Glutamatergic neuron (in vitro differentiated cells): ENCODE measurements around the gene C1orf174. TPM values are rescaled to one million over a fixed set of nuclear protein-coding genes. Genes with fewer than 3 reads are reported as not detected.
A peak's percentile ranks its signal among the peaks of the same experiment; 100 is the strongest.

Experiments
- DNase-seq: peaks from one replicate; pipeline ENCODE4 v3.0.0; 2022
- H3K27ac Mint-ChIP-seq: one replicate; pipeline ENCODE4 v1.8.0; 2020; ENCODE audit warnings: mild to moderate bottlenecking, mixed read lengths, inconsistent platforms; ENCODE audit not compliant: unreplicated experiment
- H3K27me3 Mint-ChIP-seq: one replicate; pipeline ENCODE4 v1.8.0; 2020; ENCODE audit warnings: mild to moderate bottlenecking, moderate library complexity, mixed read lengths, inconsistent platforms; ENCODE audit not compliant: unreplicated experiment
- H3K36me3 Mint-ChIP-seq: one replicate; pipeline ENCODE4 v1.8.0; 2020; ENCODE audit warnings: mild to moderate bottlenecking, mixed read lengths, inconsistent platforms; ENCODE audit not compliant: unreplicated experiment
- H3K4me1 Mint-ChIP-seq: one replicate; pipeline ENCODE4 v1.8.0; 2020; ENCODE audit warnings: mild to moderate bottlenecking, low read depth, mixed read lengths, inconsistent platforms; ENCODE audit not compliant: unreplicated experiment
- H3K4me3 Mint-ChIP-seq: one replicate; pipeline ENCODE4 v1.8.0; 2020; ENCODE audit warnings: mild to moderate bottlenecking, mixed read lengths, inconsistent platforms; ENCODE audit not compliant: unreplicated experiment
- H3K9me3 Mint-ChIP-seq: one replicate; pipeline ENCODE4 v1.8.0; 2020; ENCODE audit warnings: mild to moderate bottlenecking, moderate library complexity, mixed read lengths, inconsistent platforms; ENCODE audit not compliant: unreplicated experiment
- total RNA-seq: library from RNA; stranded (reverse); fragmentation: NEBNext Ultra II Directional; extraction: Animal tissue kit (Norgen Biotek cat#: 25700); gene quantifications from one replicate; pipeline ENCODE4 v1.2.1, GENCODE V29; 2021; ENCODE audit not compliant: unreplicated experiment
- TF ChIP-seq, protein P1 (sequence below): fragments of 200-600 bp; sonication (generic); IDR thresholded peaks from one replicate; pipeline ENCODE4 v1.5.0; 2021; ENCODE audit not compliant: partially characterized antibody, unreplicated experiment

The C1orf174 gene
- total RNA-seq, 1 donor from 2014 or later = 16.9 TPM

DNA sequence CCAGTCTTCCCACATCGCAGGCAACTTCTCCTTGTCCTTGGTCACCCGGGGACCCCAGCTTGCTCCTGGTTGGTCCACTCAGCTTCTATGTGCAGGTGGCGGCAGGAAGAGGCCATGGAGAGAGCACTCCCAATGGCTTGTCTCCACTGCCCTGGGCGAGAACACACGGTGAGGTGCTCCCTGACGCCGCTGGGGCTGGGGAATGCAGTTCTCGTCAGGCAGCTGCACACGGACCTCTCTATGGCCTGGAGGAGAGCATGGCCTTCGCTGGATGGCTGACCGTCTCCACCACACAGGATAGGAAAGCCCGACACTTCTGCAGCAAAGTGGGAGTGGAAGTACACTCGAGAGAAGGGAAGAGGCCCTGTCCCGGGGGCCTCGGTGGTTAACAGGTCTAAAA, 11.8 kb downstream of the C1orf174 start:
- TF ChIP-seq, protein P1, sequence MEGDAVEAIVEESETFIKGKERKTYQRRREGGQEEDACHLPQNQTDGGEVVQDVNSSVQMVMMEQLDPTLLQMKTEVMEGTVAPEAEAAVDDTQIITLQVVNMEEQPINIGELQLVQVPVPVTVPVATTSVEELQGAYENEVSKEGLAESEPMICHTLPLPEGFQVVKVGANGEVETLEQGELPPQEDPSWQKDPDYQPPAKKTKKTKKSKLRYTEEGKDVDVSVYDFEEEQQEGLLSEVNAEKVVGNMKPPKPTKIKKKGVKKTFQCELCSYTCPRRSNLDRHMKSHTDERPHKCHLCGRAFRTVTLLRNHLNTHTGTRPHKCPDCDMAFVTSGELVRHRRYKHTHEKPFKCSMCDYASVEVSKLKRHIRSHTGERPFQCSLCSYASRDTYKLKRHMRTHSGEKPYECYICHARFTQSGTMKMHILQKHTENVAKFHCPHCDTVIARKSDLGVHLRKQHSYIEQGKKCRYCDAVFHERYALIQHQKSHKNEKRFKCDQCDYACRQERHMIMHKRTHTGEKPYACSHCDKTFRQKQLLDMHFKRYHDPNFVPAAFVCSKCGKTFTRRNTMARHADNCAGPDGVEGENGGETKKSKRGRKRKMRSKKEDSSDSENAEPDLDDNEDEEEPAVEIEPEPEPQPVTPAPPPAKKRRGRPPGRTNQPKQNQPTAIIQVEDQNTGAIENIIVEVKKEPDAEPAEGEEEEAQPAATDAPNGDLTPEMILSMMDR = no peak
- peaks cover 2% of the 10 kb centered on the region for H3K36me3 Mint-ChIP-seq
- H3K27ac Mint-ChIP-seq = no peak overlapping the region

DNA sequence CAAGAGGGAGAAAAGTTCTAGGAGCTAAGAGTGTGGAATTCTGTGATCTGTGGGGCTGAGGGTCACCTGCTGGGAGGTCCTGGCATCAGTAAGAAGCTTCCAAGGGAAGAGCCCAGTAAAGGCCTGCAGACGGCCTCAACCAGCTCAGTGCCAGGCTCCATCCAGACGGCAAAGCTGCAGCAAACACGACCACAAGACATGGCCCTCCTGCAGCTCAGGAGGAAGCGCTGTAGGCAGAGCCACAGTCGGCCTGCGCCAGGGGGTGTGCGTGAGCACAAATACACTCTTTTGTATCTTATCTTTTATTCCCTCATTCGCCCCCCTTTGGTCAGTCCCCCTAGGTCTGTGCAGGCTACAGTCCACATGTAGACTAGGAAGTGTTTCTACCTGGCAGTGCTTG, 13.4 kb downstream of the C1orf174 start:
- Mint-ChIP-seq H3K36me3 (peaks cover 4% of the 10 kb centered on the region), H3K9me3 (no peaks in the 10 kb centered on the region)
- no peak for DNase-seq

More for the DNA sequence above, 11.8 kb downstream of the C1orf174 start:
- H3K9me3 Mint-ChIP-seq = no peaks in the 10 kb centered on the region
- H3K4me1 Mint-ChIP-seq = peaks cover 3% of the 10 kb centered on the region
- no peaks in the 10 kb centered on the region for H3K27me3 Mint-ChIP-seq
- no peak for DNase-seq
- H3K4me3 Mint-ChIP-seq = no peak overlapping the region

DNA sequence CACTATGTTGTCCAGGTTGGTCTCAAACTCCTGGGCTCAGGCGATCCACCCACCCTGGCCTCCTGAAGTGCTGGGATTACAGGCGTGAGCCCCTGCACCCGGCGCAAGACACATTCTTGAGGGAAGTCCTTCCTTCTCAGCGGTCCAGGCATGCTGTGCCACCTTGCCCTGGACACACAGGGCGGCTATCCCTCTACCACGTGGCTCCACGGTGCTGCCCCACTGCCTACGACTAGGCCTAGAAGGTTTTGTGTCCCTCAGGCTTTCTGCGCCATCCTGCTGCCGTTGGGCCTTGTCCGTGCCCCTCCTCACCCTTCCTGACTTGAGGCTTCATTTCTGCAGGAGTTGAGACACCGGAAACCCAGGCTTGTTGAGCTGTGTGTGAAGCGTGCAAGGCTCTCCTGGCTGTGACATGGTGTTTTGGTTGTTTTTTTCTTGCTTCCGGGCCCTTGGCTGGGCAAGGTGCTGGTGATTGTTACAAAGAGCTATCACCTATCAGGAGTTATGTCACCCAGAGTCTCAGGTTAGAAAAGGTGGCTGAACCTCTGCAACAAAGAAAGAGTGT, 13.9 kb downstream of the C1orf174 start:
- Mint-ChIP-seq H3K27ac (no peak overlapping the region), H3K27me3 (peaks cover 4% of the 10 kb centered on the region), H3K4me3 (no peak overlapping the region), H3K4me1 (peaks cover 3% of the 10 kb centered on the region), H3K9me3 (no peaks in the 10 kb centered on the region), H3K36me3 (peaks cover 4% of the 10 kb centered on the region)
- TF ChIP-seq, protein P1 = no peak
- DNase-seq = no peak

More for the DNA sequence above, 13.4 kb downstream of the C1orf174 start:
- H3K4me1 Mint-ChIP-seq = peaks cover 3% of the 10 kb centered on the region
- no peak overlapping the region for H3K4me3 Mint-ChIP-seq
- TF ChIP-seq, protein P1 = no peak
- no peak overlapping the region for H3K27ac Mint-ChIP-seq
- peaks cover 4% of the 10 kb centered on the region for H3K27me3 Mint-ChIP-seq

DNA sequence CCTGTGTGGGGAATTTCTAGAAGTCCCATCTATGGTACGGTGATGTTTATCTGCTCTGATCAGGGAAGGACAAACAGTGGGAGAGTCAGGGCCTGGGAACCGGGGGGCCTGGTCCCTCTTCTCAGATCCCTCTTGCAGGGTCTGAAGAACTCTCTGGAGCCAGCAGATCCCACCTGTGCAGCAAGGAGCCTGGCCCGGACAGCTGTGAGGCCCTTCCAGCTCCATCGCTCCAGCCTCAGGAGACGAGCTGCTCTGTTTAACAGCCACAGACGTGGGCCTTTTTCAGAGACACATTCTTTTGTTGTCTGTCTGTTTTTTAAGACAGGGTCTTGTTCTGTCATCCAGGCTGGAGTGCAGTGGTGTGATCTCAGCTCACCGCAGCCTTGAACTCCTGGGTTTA, 14.5 kb downstream of the C1orf174 start:
- no peak overlapping the region for H3K4me3 Mint-ChIP-seq
- TF ChIP-seq, protein P1 = no peak
- peaks cover 3% of the 10 kb centered on the region for H3K4me1 Mint-ChIP-seq
- H3K27me3 Mint-ChIP-seq = peaks cover 4% of the 10 kb centered on the region
- DNase-seq = no peak
- peak overlapping the region; percentile 33 for H3K27ac Mint-ChIP-seq
- no peaks in the 10 kb centered on the region for H3K9me3 Mint-ChIP-seq
- H3K36me3 Mint-ChIP-seq = peaks cover 4% of the 10 kb centered on the region

DNA sequence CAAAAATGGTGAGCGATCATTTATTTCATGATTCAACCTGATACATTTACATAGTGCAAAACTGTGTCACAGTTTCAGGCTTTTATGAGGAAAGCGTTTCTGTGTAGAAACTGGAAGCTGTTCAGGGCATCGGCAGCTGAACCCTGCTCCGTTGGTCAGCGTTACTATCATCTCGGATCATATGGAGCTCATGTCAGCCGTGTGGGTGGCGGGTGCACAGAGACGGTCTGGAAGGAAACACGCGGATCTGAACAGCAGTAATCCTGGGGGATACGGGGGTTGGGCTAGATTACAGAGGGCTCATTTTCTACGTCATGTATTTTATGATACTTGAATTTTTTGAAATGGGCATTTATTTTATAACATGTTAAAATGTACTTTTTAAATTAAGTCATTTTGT, 15.1 kb downstream of the C1orf174 start:
- Mint-ChIP-seq H3K4me1 (peaks cover 3% of the 10 kb centered on the region), H3K4me3 (no peak overlapping the region), H3K9me3 (no peaks in the 10 kb centered on the region), H3K27ac (no peak overlapping the region), H3K36me3 (peaks cover 4% of the 10 kb centered on the region), H3K27me3 (peaks cover 4% of the 10 kb centered on the region)
- DNase-seq = no peak
- TF ChIP-seq, protein P1 = no peak
